ENCODE data around the gene B3GNT8.
"Not testable (repeated sequence)": the region's sequence is repeated elsewhere in the genome, so short reads cannot be mapped to it uniquely, and the experiment has no call there.

Gene B3GNT8

GRCh38 chr19:41426952-41427646, at the start of gene B3GNT8:
B3GNT8 (minus strand) TSS chr19:41427374; CDS start chr19:41426778, 596 bp downstream.
- peak; percentile 63 for DNase-seq

GRCh38 chr19:41476583-41476982, 49.4 kb upstream of the B3GNT8 start:
- DNase-seq, result no peak

GRCh38 chr19:41463257-41464256, 36.4 kb upstream of the B3GNT8 start:
- not testable (repeated sequence) for DNase-seq

GRCh38 chr19:41462497-41462896, 35.3 kb upstream of the B3GNT8 start:
- no peak for DNase-seq

- DNase-seq, result no peak
Observed at GRCh38 chr19:41457241-41457640, 30.1 kb upstream of the B3GNT8 start.

GRCh38 chr19:41456342-41456918, 29.3 kb upstream of the B3GNT8 start:
- peak; percentile 35 for DNase-seq

- no peak for DNase-seq
Observed at GRCh38 chr19:41455936-41456335, 28.8 kb upstream of the B3GNT8 start.

- no peak for DNase-seq
Observed at GRCh38 chr19:41452584-41453275, 25.6 kb upstream of the B3GNT8 start.

- DNase-seq, result no peak
Observed at GRCh38 chr19:41449865-41450178, 22.6 kb upstream of the B3GNT8 start.

- DNase-seq, result peak; percentile 58
Observed at GRCh38 chr19:41449079-41449864, 22.1 kb upstream of the B3GNT8 start.

GRCh38 chr19:41447732-41448332, 20.7 kb upstream of the B3GNT8 start:
- DNase-seq, result no peak

- DNase-seq, result no peak
Observed at GRCh38 chr19:41445575-41445974, 18.4 kb upstream of the B3GNT8 start.

GRCh38 chr19:41443813-41444455, 16.8 kb upstream of the B3GNT8 start:
- no peak for DNase-seq

- no peak for DNase-seq
Observed at GRCh38 chr19:41442473-41443355, 15.5 kb upstream of the B3GNT8 start, which contains the start of gene ERICH4. ERICH4 (plus strand) TSS chr19:41443156; CDS start chr19:41443170, 14 bp downstream.

- DNase-seq, result no peak
Observed at GRCh38 chr19:41441321-41441945, 14.3 kb upstream of the B3GNT8 start.

- DNase-seq, result peak; percentile 97
Observed at GRCh38 chr19:41439441-41440222, 12.5 kb upstream of the B3GNT8 start, which contains the start of gene DMAC2. DMAC2 (minus strand) TSS chr19:41439912; CDS start chr19:41439899, 13 bp downstream.

- DNase-seq, result no peak
Observed at GRCh38 chr19:41437944-41438574, 10.9 kb upstream of the B3GNT8 start.

GRCh38 chr19:41436674-41436951, 9.4 kb upstream of the B3GNT8 start:
- no peak for DNase-seq
